Measurements from ENCODE around the gene SIRT2. TPM values are rescaled to one million over a fixed set of nuclear protein-coding genes. Genes with fewer than 3 reads are reported as not detected.

The SIRT2 gene
- total RNA-seq, 1 experiment from 2014 or later = 8.4 TPM

DNA sequence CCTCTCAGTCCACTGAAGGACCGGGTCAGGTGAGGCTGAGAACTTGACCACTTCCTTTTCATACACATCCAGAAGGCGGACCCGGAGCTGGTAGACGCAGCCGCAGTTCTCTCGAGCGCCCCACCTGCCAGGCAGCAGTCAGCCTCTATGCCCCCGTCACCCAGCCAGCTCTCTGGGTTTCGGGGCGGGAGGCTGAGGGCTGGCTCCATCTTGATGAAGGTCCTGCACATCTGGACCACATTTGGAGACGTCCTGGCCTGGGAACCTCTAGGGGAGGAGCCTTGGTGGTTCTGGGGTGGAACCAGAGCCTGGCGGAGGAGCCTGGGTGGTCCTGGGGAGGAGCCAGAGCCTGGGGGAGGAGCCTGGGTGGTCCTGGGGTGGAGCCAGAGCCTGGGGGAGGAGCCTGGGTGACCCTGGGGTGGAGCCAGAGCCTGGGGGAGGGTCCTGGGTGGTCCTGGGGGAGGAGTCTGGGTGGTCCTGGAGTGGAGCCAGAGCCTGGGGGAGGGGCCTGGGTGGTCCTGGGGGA is 45.6 kb upstream of the SIRT2 start:
- H4K91ac ChIP-seq (ENCODE audit: insufficient read length, low read depth, low read length) = no peak overlapping the region
- no peak overlapping the region for H3K27ac ChIP-seq (ENCODE audit: insufficient read length, low read depth, low read length)
- H3T11ph ChIP-seq (ENCODE audit: low read length) = no peak overlapping the region
- no peak overlapping the region for H4K8ac ChIP-seq (replicated peaks; ENCODE audit: insufficient read length, low read depth, low read length)
- H3K14ac ChIP-seq (ENCODE audit: insufficient read depth, low read length) = no peak overlapping the region
- no peak overlapping the region for H2AFZ ChIP-seq (ENCODE audit: low read length)
- Mint-ChIP-seq H3K27ac (no peak overlapping the region), H3K4me1 (peaks cover 3% of the 10 kb centered on the region in 2 experiments; a peak in 2 of 4 replicates), H3K4me3 (no peak overlapping the region), H3K36me3 (ENCODE audit: insufficient read depth in 1 of 3, low read depth in 3 of 3) (peaks cover 13 to 34% (median 31%) of the 10 kb centered on the region in 3 experiments), H3K9me3 (no peaks in the 10 kb centered on the region; a peak in 1 of 5 replicates), H3K27me3 (ENCODE audit: low read depth) (peaks cover 21% of the 10 kb centered on the region)
- H2BK5ac ChIP-seq (ENCODE audit: insufficient read length, low read length) = no peak overlapping the region
- no peak overlapping the region for H3K4me2 ChIP-seq (ENCODE audit: insufficient read depth, insufficient read length, low read length)
- no peak overlapping the region for H3K18ac ChIP-seq (ENCODE audit: insufficient read length, low read depth, low read length)
- H4K20me1 ChIP-seq (ENCODE audit: control insufficient read depth, insufficient read depth, insufficient read length) = no peaks in the 10 kb centered on the region
- no peak overlapping the region for H4K5ac ChIP-seq (ENCODE audit: insufficient read length, low read depth, low read length)
- H3K9ac ChIP-seq (ENCODE audit: extremely low read depth, insufficient read length, low read length) = no peak overlapping the region
- no peaks in the 10 kb centered on the region for H3K79me1 ChIP-seq (ENCODE audit: insufficient read depth, low read depth, low read length, poor library complexity, severe bottlenecking)
- no peak overlapping the region for H2BK20ac ChIP-seq (ENCODE audit: low read depth, low read length, poor library complexity, severe bottlenecking)
- no peak for TF ChIP-seq CTCF (conservative IDR thresholded peaks at IDR 0.05)
- H2BK15ac ChIP-seq (ENCODE audit: low read depth, low read length) = no peak overlapping the region
- no peak overlapping the region for H2AK5ac ChIP-seq (ENCODE audit: insufficient read length, low read length)
- H3K23ac ChIP-seq (ENCODE audit: insufficient read length, low read depth, low read length) = no peak overlapping the region
- no CpG with 5 or more reads among the region's 12 CpGs for WGBS (ENCODE audit: extremely low coverage, insufficient read length, low lambda C conversion rate)
- H3K56ac ChIP-seq (ENCODE audit: insufficient read length, low read depth, low read length) = no peak overlapping the region
- H3K4ac ChIP-seq (ENCODE audit: low read depth, low read length) = no peak overlapping the region
- no peaks in the 10 kb centered on the region for H3K79me2 ChIP-seq (ENCODE audit: insufficient read depth, low read length)
- no peaks in the 10 kb centered on the region for H3K23me2 ChIP-seq (ENCODE audit: insufficient read length, low read depth, low read length, poor library complexity, severe bottlenecking)
- no peaks in the 10 kb centered on the region for H3K4me1 ChIP-seq (ENCODE audit: insufficient read depth, low read length)
- no peak for DNase-seq
- H2BK120ac ChIP-seq (ENCODE audit: low read depth, low read length, poor library complexity, severe bottlenecking) = no peak overlapping the region
- no peak overlapping the region for H2BK12ac ChIP-seq (ENCODE audit: insufficient read length, low read depth, low read length)
- H3K9me3 ChIP-seq (ENCODE audit: control insufficient read depth, low read depth, low read length) = no peaks in the 10 kb centered on the region
- H3K27me3 ChIP-seq (ENCODE audit: insufficient read depth, low read length) = no peaks in the 10 kb centered on the region

Measured in H9 (cell line).